ENCODE measurements around the gene TNC.

DNA sequence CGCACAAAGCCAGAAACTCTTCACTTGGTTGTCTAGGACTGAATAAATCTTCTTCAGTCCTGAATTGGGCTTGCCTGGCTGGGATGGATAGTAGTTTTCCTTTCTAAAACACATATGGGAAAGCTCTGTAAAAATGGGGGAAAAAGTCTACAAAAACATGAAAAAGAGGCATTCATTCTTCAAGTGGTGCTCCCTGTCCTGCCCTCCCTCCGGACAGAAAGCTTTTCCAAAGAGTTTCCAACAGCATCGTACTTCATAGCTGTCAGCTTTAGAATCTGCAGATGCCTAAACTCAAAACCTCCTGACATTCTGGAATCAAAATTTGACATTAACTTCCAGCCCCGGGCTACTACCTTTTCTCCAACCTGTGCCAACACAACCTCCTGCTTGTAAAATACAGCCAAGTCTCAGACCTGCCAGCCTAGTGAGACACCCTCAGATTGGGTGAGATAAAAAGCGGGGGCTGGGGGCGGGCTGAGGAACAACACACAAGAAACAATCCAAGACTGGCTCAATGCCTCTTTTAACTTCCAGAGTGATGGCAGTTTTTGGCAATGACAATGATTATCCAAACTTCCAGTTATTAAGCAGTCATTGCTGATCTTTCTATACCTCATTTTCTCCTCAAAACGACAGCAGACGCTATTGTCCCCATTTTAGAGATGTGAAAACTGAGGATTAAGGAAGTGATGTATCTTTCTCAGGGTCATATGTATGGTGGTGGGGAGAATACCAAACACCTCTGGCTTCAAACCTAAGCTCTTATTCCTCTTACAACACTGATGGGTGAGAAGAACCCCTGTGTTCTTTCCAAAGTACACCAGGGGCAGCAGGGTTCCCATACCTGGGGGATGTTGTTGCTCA, 1.3 kb downstream of the TNC start:
- TF ChIP-seq, protein P1, sequence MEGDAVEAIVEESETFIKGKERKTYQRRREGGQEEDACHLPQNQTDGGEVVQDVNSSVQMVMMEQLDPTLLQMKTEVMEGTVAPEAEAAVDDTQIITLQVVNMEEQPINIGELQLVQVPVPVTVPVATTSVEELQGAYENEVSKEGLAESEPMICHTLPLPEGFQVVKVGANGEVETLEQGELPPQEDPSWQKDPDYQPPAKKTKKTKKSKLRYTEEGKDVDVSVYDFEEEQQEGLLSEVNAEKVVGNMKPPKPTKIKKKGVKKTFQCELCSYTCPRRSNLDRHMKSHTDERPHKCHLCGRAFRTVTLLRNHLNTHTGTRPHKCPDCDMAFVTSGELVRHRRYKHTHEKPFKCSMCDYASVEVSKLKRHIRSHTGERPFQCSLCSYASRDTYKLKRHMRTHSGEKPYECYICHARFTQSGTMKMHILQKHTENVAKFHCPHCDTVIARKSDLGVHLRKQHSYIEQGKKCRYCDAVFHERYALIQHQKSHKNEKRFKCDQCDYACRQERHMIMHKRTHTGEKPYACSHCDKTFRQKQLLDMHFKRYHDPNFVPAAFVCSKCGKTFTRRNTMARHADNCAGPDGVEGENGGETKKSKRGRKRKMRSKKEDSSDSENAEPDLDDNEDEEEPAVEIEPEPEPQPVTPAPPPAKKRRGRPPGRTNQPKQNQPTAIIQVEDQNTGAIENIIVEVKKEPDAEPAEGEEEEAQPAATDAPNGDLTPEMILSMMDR (IDR thresholded peaks at IDR 0.05; ENCODE audit: low read depth, low read length, poor library complexity, severe bottlenecking): no peak
- no peak for TF ChIP-seq EZH2phosphoT487 (IDR thresholded peaks at IDR 0.05; ENCODE audit: borderline replicate concordance, low read length)
